Liver (tissue), 3 donors: ENCODE results near the gene CHIT1.

ENCODE experiments used
- ATF3 ChIP-seq: IDR thresholded peaks from 2 replicates; pipeline ENCODE4 v1.6.1; 2016; ENCODE audit warnings: antibody characterized with exemption
- CTCF ChIP-seq: fragments of 150-350 bp; IDR thresholded peaks from 2 replicates; pipeline ENCODE4 v1.5.1; 2017; ENCODE audit warnings: improper control_type of control experiment, low read depth, low read length; ENCODE audit not compliant: missing input control
- EGR1 ChIP-seq, 2 donors: IDR thresholded peaks; 2 replicates each; pipeline ENCODE4 v1.6.1; 2016 to 2018; ENCODE audit warnings: antibody characterized with exemption in 2 of 2, low read depth in 2 of 2
- FOXA2 ChIP-seq: IDR thresholded peaks from 2 replicates; pipeline ENCODE4 v1.6.1; 2016; ENCODE audit warnings: antibody characterized with exemption
- GABPA ChIP-seq, 2 donors: IDR thresholded peaks in 1 of 2; conservative IDR thresholded peaks in 1 of 2; 2 replicates each; pipeline ENCODE4 v1.6.1; 2016; ENCODE audit warnings: antibody characterized with exemption in 2 of 2, mild to moderate bottlenecking in 1 of 2, moderate library complexity in 1 of 2
- HNF4A ChIP-seq, 2 donors: conservative IDR thresholded peaks; 2 replicates each; pipeline ENCODE4 v1.6.1; 2016; ENCODE audit warnings: antibody characterized with exemption in 2 of 2, mild to moderate bottlenecking in 2 of 2
- HNF4G ChIP-seq: IDR thresholded peaks from 2 replicates; pipeline ENCODE4 v1.6.1; 2016; ENCODE audit warnings: antibody characterized with exemption
- MAX ChIP-seq: IDR thresholded peaks from 2 replicates; pipeline ENCODE4 v1.6.1; 2016; ENCODE audit warnings: antibody characterized with exemption
- RAD21 ChIP-seq, 2 donors: IDR thresholded peaks; 2 replicates each; pipeline ENCODE4 v1.6.1; 2016; ENCODE audit warnings: antibody characterized with exemption in 2 of 2, mild to moderate bottlenecking in 2 of 2
- RXRA ChIP-seq, 2 donors: IDR thresholded peaks; 2 replicates each; pipeline ENCODE4 v1.6.1; 2017 to 2018; ENCODE audit warnings: antibody characterized with exemption in 2 of 2, mild to moderate bottlenecking in 1 of 2
- TAF1 ChIP-seq: conservative IDR thresholded peaks from 2 replicates; pipeline ENCODE4 v1.6.1; 2016; ENCODE audit warnings: antibody characterized with exemption, mild to moderate bottlenecking
- YY1 ChIP-seq: IDR thresholded peaks from 2 replicates; pipeline ENCODE4 v1.6.1; 2016; ENCODE audit warnings: antibody characterized with exemption, mild to moderate bottlenecking
- ZBTB33 ChIP-seq: IDR thresholded peaks from 2 replicates; pipeline ENCODE4 v1.6.1; 2016; ENCODE audit warnings: antibody characterized with exemption
- donor health status: healthy.
- donor health status: healthy.

- TF ChIP-seq CTCF (no peak), YY1 (no peak), RAD21 (IDR thresholded peaks at IDR 0.05) (no peak), MAX (no peak), EGR1 (IDR thresholded peaks at IDR 0.05; ENCODE audit: low read depth in 2 of 2) (no peak), HNF4A (conservative IDR thresholded peaks at IDR 0.05) (no peak), RXRA (IDR thresholded peaks at IDR 0.05) (no peak), FOXA2 (no peak), GABPA (IDR thresholded peaks at IDR 0.05 in 1 of 2, conservative IDR thresholded peaks at IDR 0.05 in 1 of 2) (no peak), TAF1 (no peak), HNF4G (no peak), ZBTB33 (no peak), ATF3 (no peak)
Measured at GRCh38 chr1:203210350-203210749, 19.1 kb downstream of the CHIT1 start.
